SK-N-SH treated with all-trans-retinoic acid at 6 μM for 48 hours (cell line): ENCODE measurements around the gene TRIM71.
"Not testable (repeated sequence)": the region's sequence is repeated elsewhere in the genome, so short reads cannot be mapped to it uniquely, and the experiment has no call there.

Experiments used
- ATAC-seq: fragments of 200-7000 bp; cut with Tn5 transposase; 3 replicates; pipeline ENCODE4 v1.9.1; 2020; ENCODE audit warnings: mild to moderate bottlenecking, moderate library complexity
- BACH2 ChIP-seq: fragments of 250-450 bp; sonication (Bioruptor Pico); IDR thresholded peaks from 2 replicates; pipeline ENCODE4 v1.9.0; 2021; ENCODE audit warnings: mild to moderate bottlenecking, borderline replicate concordance
- CSDC2 ChIP-seq: fragments of 250-450 bp; sonication (Bioruptor Pico); IDR thresholded peaks from 2 replicates; pipeline ENCODE4 v1.5.0; 2020; ENCODE audit warnings: mild to moderate bottlenecking, moderate library complexity
- ESRRG ChIP-seq: fragments of 250-450 bp; sonication (Bioruptor Pico); IDR thresholded peaks from 2 replicates; pipeline ENCODE4 v1.6.1; 2021; ENCODE audit warnings: mild to moderate bottlenecking
- GLIS3 ChIP-seq: fragments of 250-450 bp; sonication (Bioruptor Pico); IDR thresholded peaks from 2 replicates; pipeline ENCODE4 v1.5.0; 2020; ENCODE audit warnings: mild to moderate bottlenecking, moderate library complexity
- ISL1 ChIP-seq: fragments of 250-450 bp; sonication (Bioruptor Pico); IDR thresholded peaks from 2 replicates; pipeline ENCODE4 v2.1.2; 2022; ENCODE audit warnings: mild to moderate bottlenecking, moderate library complexity
- OSR1 ChIP-seq: fragments of 250-450 bp; sonication (Bioruptor Pico); IDR thresholded peaks from 2 replicates; pipeline ENCODE4 v1.8.0; 2022; ENCODE audit warnings: moderate library complexity, mild to moderate bottlenecking, inconsistent platforms
- PPARA ChIP-seq: fragments of 250-450 bp; sonication (Bioruptor Pico); IDR thresholded peaks from 2 replicates; pipeline ENCODE4 v1.5.0; 2020; ENCODE audit warnings: mild to moderate bottlenecking, borderline replicate concordance
- RARB ChIP-seq: fragments of 250-450 bp; sonication (Bioruptor Pico); IDR thresholded peaks from 2 replicates; pipeline ENCODE4 v1.8.0; 2021; ENCODE audit warnings: mild to moderate bottlenecking, moderate library complexity
- SNAI2 ChIP-seq: fragments of 250-450 bp; sonication (Bioruptor Pico); IDR thresholded peaks from 2 replicates; pipeline ENCODE4 v1.5.0; 2020; ENCODE audit warnings: mild to moderate bottlenecking, moderate library complexity
- TCF4 ChIP-seq: fragments of 250-450 bp; sonication (Bioruptor Pico); IDR thresholded peaks from 2 replicates; pipeline ENCODE4 v1.8.0; 2021; ENCODE audit warnings: mild to moderate bottlenecking, moderate library complexity, borderline replicate concordance
- TOX ChIP-seq: fragments of 250-450 bp; sonication (Bioruptor Pico); IDR thresholded peaks from 2 replicates; pipeline ENCODE4 v1.8.0; 2021; ENCODE audit warnings: mild to moderate bottlenecking, moderate library complexity, borderline replicate concordance
- ZC3H10 ChIP-seq: fragments of 250-450 bp; sonication (Bioruptor Pico); IDR thresholded peaks from 2 replicates; pipeline ENCODE4 v1.5.1; 2021; ENCODE audit warnings: mild to moderate bottlenecking, moderate library complexity
- ZFP3 ChIP-seq: fragments of 250-450 bp; sonication (Bioruptor Pico); IDR thresholded peaks from 2 replicates; pipeline ENCODE4 v1.5.0; 2020; ENCODE audit warnings: mild to moderate bottlenecking, moderate library complexity
- ZFP30 ChIP-seq: fragments of 450-650 bp; formaldehyde crosslinking; IDR thresholded peaks from 2 replicates; pipeline ENCODE4 v1.5.0; 2022; ENCODE audit warnings: mild to moderate bottlenecking, moderate library complexity
- ZNF565 ChIP-seq: fragments of 450-650 bp; formaldehyde crosslinking; conservative IDR thresholded peaks from 2 replicates; pipeline ENCODE4 v1.5.0; 2020; ENCODE audit warnings: low read depth, mild to moderate bottlenecking, moderate library complexity
- ZNF8 ChIP-seq: fragments of 450-650 bp; formaldehyde crosslinking; IDR thresholded peaks from 2 replicates; pipeline ENCODE4 v1.5.0; 2020; ENCODE audit warnings: mild to moderate bottlenecking, moderate library complexity
- TF ChIP-seq, protein P1 (sequence below): fragments of 250-450 bp; sonication (Bioruptor Pico); IDR thresholded peaks from 2 replicates; pipeline ENCODE4 v1.5.1; 2021; ENCODE audit warnings: mild to moderate bottlenecking, moderate library complexity
- TF ChIP-seq, protein P2 (sequence below): fragments of 250-450 bp; sonication (Bioruptor Pico); IDR thresholded peaks from 2 replicates; pipeline ENCODE4 v1.5.1; 2020; ENCODE audit warnings: low read depth, mild to moderate bottlenecking, moderate library complexity
- TF ChIP-seq, protein P3 (sequence below): fragments of 250-450 bp; sonication (Bioruptor Pico); IDR thresholded peaks from 2 replicates; pipeline ENCODE4 v1.8.0; 2021; ENCODE audit warnings: low read depth, mild to moderate bottlenecking, moderate library complexity, borderline replicate concordance
- TF ChIP-seq, protein P4 (sequence below): fragments of 250-450 bp; sonication (Bioruptor Pico); IDR thresholded peaks from 2 replicates; pipeline ENCODE4 v1.5.0; 2020; ENCODE audit warnings: mild to moderate bottlenecking, moderate library complexity
- TF ChIP-seq, protein P5 (sequence below): fragments of 250-450 bp; sonication (Bioruptor Pico); IDR thresholded peaks from 2 replicates; pipeline ENCODE4 v1.8.0; 2020; ENCODE audit warnings: mild to moderate bottlenecking, moderate library complexity, borderline replicate concordance

TRIM71 gene

DNA sequence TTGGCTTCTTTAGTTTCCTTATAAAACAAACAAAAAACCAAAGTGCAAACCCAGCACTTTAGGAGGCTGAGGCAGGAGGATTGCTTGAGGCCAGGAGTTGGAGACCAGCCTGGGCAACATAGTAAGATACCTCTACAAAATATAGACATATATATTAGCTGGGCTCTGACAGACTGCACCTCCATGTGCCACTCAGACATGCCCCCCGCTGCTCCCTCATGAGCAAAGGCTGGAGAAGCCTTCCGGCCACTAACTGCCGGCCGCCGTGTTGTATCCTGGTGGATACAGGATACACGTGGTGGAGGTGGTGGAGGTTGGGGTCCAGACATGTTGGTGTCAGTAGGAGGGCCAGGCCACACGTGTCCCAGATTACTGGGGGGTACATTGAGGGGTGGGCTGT, 104.3 kb downstream of the TRIM71 start (continued):
- TF ChIP-seq, protein P1, sequence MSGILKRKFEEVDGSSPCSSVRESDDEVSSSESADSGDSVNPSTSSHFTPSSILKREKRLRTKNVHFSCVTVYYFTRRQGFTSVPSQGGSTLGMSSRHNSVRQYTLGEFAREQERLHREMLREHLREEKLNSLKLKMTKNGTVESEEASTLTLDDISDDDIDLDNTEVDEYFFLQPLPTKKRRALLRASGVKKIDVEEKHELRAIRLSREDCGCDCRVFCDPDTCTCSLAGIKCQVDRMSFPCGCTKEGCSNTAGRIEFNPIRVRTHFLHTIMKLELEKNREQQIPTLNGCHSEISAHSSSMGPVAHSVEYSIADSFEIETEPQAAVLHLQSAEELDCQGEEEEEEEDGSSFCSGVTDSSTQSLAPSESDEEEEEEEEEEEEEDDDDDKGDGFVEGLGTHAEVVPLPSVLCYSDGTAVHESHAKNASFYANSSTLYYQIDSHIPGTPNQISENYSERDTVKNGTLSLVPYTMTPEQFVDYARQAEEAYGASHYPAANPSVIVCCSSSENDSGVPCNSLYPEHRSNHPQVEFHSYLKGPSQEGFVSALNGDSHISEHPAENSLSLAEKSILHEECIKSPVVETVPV = no peak
- TF ChIP-seq BACH2 (CRISPR knock-in tag) (no peak), PPARA (CRISPR knock-in tag) (no peak), ZNF565 (CRISPR knock-in tag) (no peak), SNAI2 (no peak), TCF4 (CRISPR knock-in tag) (no peak)
- TF ChIP-seq, all 23 proteins: peak for 0

DNA sequence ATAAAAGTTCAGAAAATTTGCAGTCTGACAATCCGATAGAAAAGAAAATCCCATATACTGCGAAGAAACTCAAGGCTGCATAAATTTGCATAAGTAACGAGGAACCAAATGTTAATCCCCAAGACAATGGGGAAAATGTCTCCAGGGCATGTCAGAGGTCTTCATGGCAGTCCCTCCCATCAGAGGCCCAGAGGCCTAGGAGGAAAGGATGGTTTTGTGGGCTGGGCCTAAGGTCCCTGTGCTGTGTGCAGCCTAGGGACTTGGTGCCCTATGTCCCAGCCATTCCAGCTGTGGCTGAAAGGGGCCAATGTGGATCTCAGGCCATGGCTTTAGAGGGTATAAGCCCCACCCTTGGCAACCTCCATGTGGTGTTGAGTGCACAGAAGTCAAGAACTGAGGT, 112.4 kb downstream of the TRIM71 start:
- ATAC-seq = no peak

DNA sequence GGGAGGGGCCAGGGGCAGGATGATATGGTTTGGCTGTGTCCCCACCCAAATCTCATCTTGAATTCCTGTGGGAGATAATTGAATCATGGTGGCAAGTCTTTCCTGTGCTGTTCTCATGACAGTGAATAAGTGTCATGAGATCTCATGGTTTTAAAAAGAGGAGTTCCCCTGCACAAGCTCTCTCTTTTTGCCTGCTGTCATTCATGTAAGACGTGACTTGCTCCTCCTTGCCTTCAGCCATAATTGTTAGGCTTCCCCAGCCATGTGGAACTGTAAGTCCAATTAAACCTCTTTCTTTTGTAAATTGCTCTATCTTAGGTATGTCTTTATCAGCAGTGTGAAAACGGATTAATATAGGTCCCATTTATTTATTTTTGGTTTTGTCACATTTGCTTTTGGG, 113.5 kb downstream of the TRIM71 start:
- not testable (repeated sequence) for ATAC-seq

More for the DNA sequence above, 112.4 kb downstream of the TRIM71 start:
- TF ChIP-seq TCF4 (CRISPR knock-in tag) (no peak), ZNF8 (CRISPR knock-in tag) (no peak), BACH2 (CRISPR knock-in tag) (no peak), CSDC2 (no peak), RARB (CRISPR knock-in tag) (no peak), ISL1 (no peak), PPARA (CRISPR knock-in tag) (no peak), ZC3H10 (CRISPR knock-in tag) (no peak), ESRRG (no peak)
- TF ChIP-seq, protein P2, sequence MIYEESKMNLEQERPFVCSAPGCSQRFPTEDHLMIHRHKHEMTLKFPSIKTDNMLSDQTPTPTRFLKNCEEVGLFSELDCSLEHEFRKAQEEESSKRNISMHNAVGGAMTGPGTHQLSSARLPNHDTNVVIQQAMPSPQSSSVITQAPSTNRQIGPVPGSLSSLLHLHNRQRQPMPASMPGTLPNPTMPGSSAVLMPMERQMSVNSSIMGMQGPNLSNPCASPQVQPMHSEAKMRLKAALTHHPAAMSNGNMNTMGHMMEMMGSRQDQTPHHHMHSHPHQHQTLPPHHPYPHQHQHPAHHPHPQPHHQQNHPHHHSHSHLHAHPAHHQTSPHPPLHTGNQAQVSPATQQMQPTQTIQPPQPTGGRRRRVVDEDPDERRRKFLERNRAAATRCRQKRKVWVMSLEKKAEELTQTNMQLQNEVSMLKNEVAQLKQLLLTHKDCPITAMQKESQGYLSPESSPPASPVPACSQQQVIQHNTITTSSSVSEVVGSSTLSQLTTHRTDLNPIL (CRISPR knock-in tag) = no peak
- TF ChIP-seq, protein P3, sequence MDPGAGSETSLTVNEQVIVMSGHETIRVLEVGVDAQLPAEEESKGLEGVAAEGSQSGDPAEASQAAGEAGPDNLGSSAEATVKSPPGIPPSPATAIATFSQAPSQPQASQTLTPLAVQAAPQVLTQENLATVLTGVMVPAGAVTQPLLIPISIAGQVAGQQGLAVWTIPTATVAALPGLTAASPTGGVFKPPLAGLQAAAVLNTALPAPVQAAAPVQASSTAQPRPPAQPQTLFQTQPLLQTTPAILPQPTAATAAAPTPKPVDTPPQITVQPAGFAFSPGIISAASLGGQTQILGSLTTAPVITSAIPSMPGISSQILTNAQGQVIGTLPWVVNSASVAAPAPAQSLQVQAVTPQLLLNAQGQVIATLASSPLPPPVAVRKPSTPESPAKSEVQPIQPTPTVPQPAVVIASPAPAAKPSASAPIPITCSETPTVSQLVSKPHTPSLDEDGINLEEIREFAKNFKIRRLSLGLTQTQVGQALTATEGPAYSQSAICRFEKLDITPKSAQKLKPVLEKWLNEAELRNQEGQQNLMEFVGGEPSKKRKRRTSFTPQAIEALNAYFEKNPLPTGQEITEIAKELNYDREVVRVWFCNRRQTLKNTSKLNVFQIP (CRISPR knock-in tag) = no peak

DNA sequence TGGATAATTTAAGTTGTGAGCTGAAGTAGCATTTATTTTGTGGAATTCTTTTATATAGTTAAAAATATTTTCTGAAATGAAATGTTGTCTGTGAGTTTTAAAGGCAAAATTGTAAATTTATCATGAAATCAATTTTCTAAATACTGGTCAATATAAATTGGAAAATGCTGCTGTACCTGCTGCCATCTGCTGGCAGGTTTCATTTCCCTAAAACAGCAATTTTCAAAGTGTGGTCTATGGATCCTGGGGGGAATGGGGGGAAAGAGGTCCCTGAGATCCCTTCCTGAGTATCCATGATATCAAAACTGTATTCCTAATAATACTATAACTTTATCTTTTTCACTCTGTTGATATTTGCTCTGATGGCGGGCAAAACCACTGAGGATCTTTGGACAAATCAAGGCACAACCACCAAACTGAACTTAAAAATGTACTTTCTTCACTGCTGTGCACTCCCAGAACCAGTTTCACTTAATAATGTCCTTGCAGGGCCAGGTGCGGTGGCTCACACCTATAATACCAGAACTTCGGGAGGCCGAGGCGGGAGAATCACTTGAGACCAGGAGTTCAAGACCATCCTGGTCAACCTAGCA, 116.4 kb downstream of the TRIM71 start:
- ATAC-seq = peak; percentile 63; the same call in 2 of the 3 replicates
- TF ChIP-seq BACH2 (CRISPR knock-in tag) = no peak
- no peak for TF ChIP-seq ZC3H10 (CRISPR knock-in tag)
- TF ChIP-seq PPARA (CRISPR knock-in tag) = no peak

DNA sequence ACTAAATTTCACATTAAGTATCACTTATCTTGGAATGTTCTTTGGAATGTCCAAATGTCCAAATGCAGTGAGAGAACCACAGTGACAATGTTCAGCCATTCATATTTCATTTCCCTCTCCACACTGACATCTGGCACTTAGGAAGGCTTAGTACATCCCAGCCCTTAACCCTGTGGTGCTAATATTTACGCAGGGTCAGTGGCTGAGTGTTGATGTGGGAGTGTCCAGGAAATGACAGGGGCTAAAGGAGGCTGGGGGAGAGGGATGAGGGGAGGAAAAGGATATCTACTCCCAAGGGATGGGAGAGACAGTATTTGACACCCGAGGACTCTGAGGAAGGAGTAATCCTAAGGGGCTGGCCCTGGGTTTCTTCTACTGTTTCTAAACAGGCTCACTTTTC, 119.5 kb downstream of the TRIM71 start:
- peak; percentile 38; the same call in 2 of the 3 replicates for ATAC-seq
- no peak for TF ChIP-seq ISL1
- TF ChIP-seq, protein P2 (CRISPR knock-in tag) = no peak
- no peak for TF ChIP-seq GLIS3
- TF ChIP-seq PPARA (CRISPR knock-in tag) = no peak
- no peak for TF ChIP-seq OSR1 (CRISPR knock-in tag)
- TF ChIP-seq CSDC2 = no peak
- no peak for TF ChIP-seq ZFP3 (CRISPR knock-in tag)
- no peak for TF ChIP-seq ZNF565 (CRISPR knock-in tag)
- no peak for TF ChIP-seq SNAI2
- TF ChIP-seq TCF4 (CRISPR knock-in tag) = no peak
- no peak for TF ChIP-seq TOX (CRISPR knock-in tag)
- TF ChIP-seq, protein P4, sequence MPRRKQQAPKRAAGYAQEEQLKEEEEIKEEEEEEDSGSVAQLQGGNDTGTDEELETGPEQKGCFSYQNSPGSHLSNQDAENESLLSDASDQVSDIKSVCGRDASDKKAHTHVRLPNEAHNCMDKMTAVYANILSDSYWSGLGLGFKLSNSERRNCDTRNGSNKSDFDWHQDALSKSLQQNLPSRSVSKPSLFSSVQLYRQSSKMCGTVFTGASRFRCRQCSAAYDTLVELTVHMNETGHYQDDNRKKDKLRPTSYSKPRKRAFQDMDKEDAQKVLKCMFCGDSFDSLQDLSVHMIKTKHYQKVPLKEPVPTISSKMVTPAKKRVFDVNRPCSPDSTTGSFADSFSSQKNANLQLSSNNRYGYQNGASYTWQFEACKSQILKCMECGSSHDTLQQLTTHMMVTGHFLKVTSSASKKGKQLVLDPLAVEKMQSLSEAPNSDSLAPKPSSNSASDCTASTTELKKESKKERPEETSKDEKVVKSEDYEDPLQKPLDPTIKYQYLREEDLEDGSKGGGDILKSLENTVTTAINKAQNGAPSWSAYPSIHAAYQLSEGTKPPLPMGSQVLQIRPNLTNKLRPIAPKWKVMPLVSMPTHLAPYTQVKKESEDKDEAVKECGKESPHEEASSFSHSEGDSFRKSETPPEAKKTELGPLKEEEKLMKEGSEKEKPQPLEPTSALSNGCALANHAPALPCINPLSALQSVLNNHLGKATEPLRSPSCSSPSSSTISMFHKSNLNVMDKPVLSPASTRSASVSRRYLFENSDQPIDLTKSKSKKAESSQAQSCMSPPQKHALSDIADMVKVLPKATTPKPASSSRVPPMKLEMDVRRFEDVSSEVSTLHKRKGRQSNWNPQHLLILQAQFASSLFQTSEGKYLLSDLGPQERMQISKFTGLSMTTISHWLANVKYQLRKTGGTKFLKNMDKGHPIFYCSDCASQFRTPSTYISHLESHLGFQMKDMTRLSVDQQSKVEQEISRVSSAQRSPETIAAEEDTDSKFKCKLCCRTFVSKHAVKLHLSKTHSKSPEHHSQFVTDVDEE (CRISPR knock-in tag) = no peak
- TF ChIP-seq ESRRG = no peak
- TF ChIP-seq, protein P5, sequence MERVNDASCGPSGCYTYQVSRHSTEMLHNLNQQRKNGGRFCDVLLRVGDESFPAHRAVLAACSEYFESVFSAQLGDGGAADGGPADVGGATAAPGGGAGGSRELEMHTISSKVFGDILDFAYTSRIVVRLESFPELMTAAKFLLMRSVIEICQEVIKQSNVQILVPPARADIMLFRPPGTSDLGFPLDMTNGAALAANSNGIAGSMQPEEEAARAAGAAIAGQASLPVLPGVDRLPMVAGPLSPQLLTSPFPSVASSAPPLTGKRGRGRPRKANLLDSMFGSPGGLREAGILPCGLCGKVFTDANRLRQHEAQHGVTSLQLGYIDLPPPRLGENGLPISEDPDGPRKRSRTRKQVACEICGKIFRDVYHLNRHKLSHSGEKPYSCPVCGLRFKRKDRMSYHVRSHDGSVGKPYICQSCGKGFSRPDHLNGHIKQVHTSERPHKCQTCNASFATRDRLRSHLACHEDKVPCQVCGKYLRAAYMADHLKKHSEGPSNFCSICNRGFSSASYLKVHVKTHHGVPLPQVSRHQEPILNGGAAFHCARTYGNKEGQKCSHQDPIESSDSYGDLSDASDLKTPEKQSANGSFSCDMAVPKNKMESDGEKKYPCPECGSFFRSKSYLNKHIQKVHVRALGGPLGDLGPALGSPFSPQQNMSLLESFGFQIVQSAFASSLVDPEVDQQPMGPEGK (CRISPR knock-in tag) = no peak
- TF ChIP-seq ZFP30 (CRISPR knock-in tag) = no peak
- no peak for TF ChIP-seq BACH2 (CRISPR knock-in tag)
- TF ChIP-seq ZC3H10 (CRISPR knock-in tag) = no peak
- TF ChIP-seq RARB (CRISPR knock-in tag) = no peak
